HepG2 (cell line): ENCODE data around the gene NEDD4L. TPM values are rescaled to one million over a fixed set of nuclear protein-coding genes. Genes with fewer than 3 reads are reported as not detected.

ENCODE experiments used
- ATAC-seq: fragments of 200-7000 bp; cut with Tn5 transposase; 3 replicates; pipeline ENCODE4 v1.9.1; 2020; ENCODE audit warnings: mild to moderate bottlenecking, moderate library complexity
- BruUV-seq: library from RNA; stranded (reverse); fragments of 400-500 nt; replicated peaks from 2 replicates; lab custom pipeline; 2021; lab: Mats Ljungman, UMichigan
- CTCF ChIA-PET: fragments of 300-600 bp; formaldehyde crosslinking; extraction: SDS; loops from one replicate; lab custom pipeline; 2021; ENCODE audit warnings: low total read pairs, inconsistent platforms, low intra/inter-chr PET ratio; lab: Yijun Ruan, JAX
- POLR2A ChIA-PET: fragments of 350-600 bp; sonication (Branson Sonifier 250); formaldehyde crosslinking; loops from one replicate; lab custom pipeline; 2020; ENCODE audit warnings: antibody characterized with exemption, inconsistent platforms; lab: Yijun Ruan, JAX
- DNase-seq: peaks from one replicate; pipeline ENCODE4 v3.0.0-alpha.2; 2015; ENCODE audit warnings: low spot score
- FAIRE-seq: peaks from 3 replicates; lab custom pipeline; 2011; peaks lifted over from hg19 to GRCh38; lab: Jason Lieb, UNC
- H2AFZ ChIP-seq: one replicate; pipeline ENCODE4 v1.6.1; 2011; ENCODE audit warnings: low read length, inconsistent platforms
- H3K27ac ChIP-seq: fragments of 300-600 bp; 3 replicates; pipeline ENCODE4 v1.8.0; 2011; ENCODE audit warnings: mixed run types, mild to moderate bottlenecking, mixed read lengths, low read length, inconsistent platforms; ENCODE audit not compliant: insufficient read depth; ENCODE audit errors: extremely low read length
- H3K27me3 ChIP-seq, 2 experiments: fragments of 200-600 bp in 1 of 2; 2 replicates in 1 of 2; 3 replicates in 1 of 2; pipeline versions ENCODE4 v1.6.0 to v1.8.0; 2011; ENCODE audit warnings: low read length in 2 of 2, mild to moderate bottlenecking in 2 of 2, moderate library complexity in 2 of 2, inconsistent platforms in 1 of 2; ENCODE audit not compliant: insufficient read depth in 2 of 2, control insufficient read depth in 1 of 2
- H3K36me3 ChIP-seq, 2 experiments: fragments of 200-600 bp in 1 of 2; replicated peaks in 1 of 2; 2 replicates in 1 of 2; 3 replicates in 1 of 2; pipeline versions ENCODE4 v1.5.1 to v1.8.0; 2011; ENCODE audit warnings: low read length in 2 of 2, inconsistent platforms in 1 of 2; ENCODE audit not compliant: insufficient read depth in 2 of 2, control insufficient read depth in 1 of 2
- H3K4me1 ChIP-seq: 2 replicates; pipeline ENCODE4 v1.5.1; 2012; ENCODE audit warnings: low read length, inconsistent platforms; ENCODE audit not compliant: insufficient read depth
- H3K4me2 ChIP-seq: 2 replicates; pipeline ENCODE4 v1.6.0; 2011; ENCODE audit warnings: low read depth, low read length, inconsistent platforms
- H3K4me3 ChIP-seq, 3 experiments: fragments of 200-600 bp in 1 of 3; sonication (generic), shearing (Covaris generic) in 1 of 3; replicated peaks in 1 of 3; 2 replicates each; pipeline ENCODE4 v1.5.1; 2011 to 2016; ENCODE audit warnings: low read length in 3 of 3, inconsistent platforms in 2 of 3, low read depth in 2 of 3, mild to moderate bottlenecking in 2 of 3, control low read depth in 1 of 3, mixed read lengths in 1 of 3; ENCODE audit not compliant: insufficient read depth in 1 of 3
- H3K79me2 ChIP-seq: one replicate; pipeline ENCODE4 v1.6.1; 2011; ENCODE audit warnings: low read length, inconsistent platforms; ENCODE audit not compliant: insufficient read depth
- H3K9ac ChIP-seq: 2 replicates; pipeline ENCODE4 v1.6.0; 2011; ENCODE audit warnings: mild to moderate bottlenecking, low read depth, low read length, inconsistent platforms; ENCODE audit not compliant: insufficient read depth
- H3K9me3 ChIP-seq: 2 replicates; pipeline ENCODE4 v1.5.1; 2012; ENCODE audit warnings: mild to moderate bottlenecking, low read length
- H4K20me1 ChIP-seq: 2 replicates; pipeline ENCODE4 v1.6.0; 2011; ENCODE audit warnings: inconsistent platforms, mild to moderate bottlenecking, low read length, moderate library complexity; ENCODE audit not compliant: insufficient read depth
- HOXA3 ChIP-seq: sonication (generic); formaldehyde crosslinking; IDR thresholded peaks from 2 replicates; pipeline ENCODE4 v1.5.0; 2020; ENCODE audit warnings: missing genetic modification reagents
- TAF15 ChIP-seq: fragments of 200-400 bp; formaldehyde crosslinking; IDR thresholded peaks from one replicate; pipeline ENCODE4 v1.6.1; 2018; ENCODE audit warnings: mild to moderate bottlenecking, low read depth, low read length; ENCODE audit not compliant: poor library complexity, severe bottlenecking
- ZFP36L1 ChIP-seq: sonication (generic); formaldehyde crosslinking; IDR thresholded peaks from 2 replicates; pipeline ENCODE4 v1.8.0; 2022; ENCODE audit warnings: mild to moderate bottlenecking, missing genetic modification reagents, moderate library complexity
- ZKSCAN8 ChIP-seq: IDR thresholded peaks from 2 replicates; pipeline ENCODE4 v1.6.1; 2016; ENCODE audit warnings: borderline replicate concordance, missing genetic modification reagents, missing compliant biosample characterization
- ZNF772 ChIP-seq: sonication (generic); formaldehyde crosslinking; IDR thresholded peaks from 2 replicates; pipeline ENCODE4 v1.5.0; 2020; ENCODE audit warnings: mild to moderate bottlenecking, missing genetic modification reagents
- WGBS: methylation state at CpG from one replicate; pipeline ENCODE4 v1.1.6; 2017; ENCODE audit warnings: low lambda C conversion rate; 5-methylcytosine and 5-hydroxymethylcytosine counted together
- in situ Hi-C: cut with HindIII; loops from 2 replicates; pipeline ENCODE4 v1.10.0; 2017; ENCODE audit warnings: low pct_unique_long_range_greater_than_20kb; ENCODE audit not compliant: extremely low pct_ligation_motif_present
- intact Hi-C: fragments of 100-400 bp; cut with micrococcal nuclease; formaldehyde crosslinking; loops from one replicate; pipeline ENCODE4 v1.10.0; 2022; ENCODE audit not compliant: unreplicated experiment
- polyA plus RNA-seq, 8 experiments: library from polyadenylated mRNA; depleted of rRNA in 3 of 8; stranded (reverse) in 7 of 8; unstranded in 1 of 8; fragments of >200 nt; fragmentation: Illumina TruSeq in 4 of 8; extraction: Trizol in 4 of 8; gene quantifications; 2 replicates each; pipeline versions ENCODE4 v1.2.1 to v1.2.3, GENCODE V29; 2011 to 2016; ENCODE audit warnings: low read depth in 4 of 8, missing spikeins in 1 of 8, mixed read lengths in 1 of 8; ENCODE audit not compliant: insufficient read depth in 1 of 8
- total RNA-seq, 5 experiments: library from RNA; depleted of rRNA; stranded (reverse); fragments of >200 nt; fragmentation: Illumina TruSeq; extraction: Trizol; gene quantifications; 2 replicates each; pipeline ENCODE4 v1.2.3, GENCODE V29; 2016; ENCODE audit warnings: low read depth in 1 of 5
- TF ChIP-seq, protein P1 (sequence below): sonication (generic); formaldehyde crosslinking; IDR thresholded peaks from 2 replicates; pipeline ENCODE4 v1.5.0; 2020; ENCODE audit warnings: mild to moderate bottlenecking, missing genetic modification reagents
- TF ChIP-seq, protein P2 (sequence below): sonication (generic); formaldehyde crosslinking; conservative IDR thresholded peaks from 2 replicates; pipeline ENCODE4 v1.5.0; 2020; ENCODE audit warnings: missing genetic modification reagents

NEDD4L gene
- total and polyA plus RNA-seq, 2 of the 13 experiments (the other 11 are each of a cell fraction or from before 2014, with no cell fraction given) = 168 to 390 TPM

DNA sequence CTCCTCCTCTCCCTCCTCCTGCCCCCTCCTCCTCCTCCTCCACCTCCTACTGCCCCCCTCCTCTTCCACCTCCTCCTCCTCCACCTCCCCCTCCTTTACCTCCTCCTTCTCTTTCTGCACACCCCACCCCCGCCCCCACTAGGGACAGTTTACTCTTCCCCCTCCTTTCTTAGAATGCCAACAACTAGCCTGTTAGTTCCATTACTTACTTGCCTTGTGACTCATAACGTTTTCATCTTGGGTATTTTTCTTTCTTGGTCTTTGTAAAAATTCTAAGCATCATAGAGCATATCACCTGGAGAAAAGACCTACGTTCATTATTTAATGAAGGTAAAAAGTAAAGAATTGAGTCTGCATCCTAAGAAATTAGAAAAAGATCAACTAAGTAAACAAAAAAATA lies 165.3 kb downstream of the NEDD4L start:
- H3K36me3 ChIP-seq = no peaks in the 10 kb centered on the region
- no peak overlapping the region for H3K4me2 ChIP-seq
- H3K4me1 ChIP-seq = peaks cover 18% of the 10 kb centered on the region
- ChIA-PET POLR2A (no interaction called here), CTCF (no interaction called here)
- intact Hi-C loops = no loop called here
- no peaks in the 10 kb centered on the region for H3K9me3 ChIP-seq
- H3K9ac ChIP-seq = no peak overlapping the region
- ATAC-seq (no peak), DNase-seq (no peak), FAIRE-seq (no peak)
- no peaks in the 10 kb centered on the region for H3K79me2 ChIP-seq
- WGBS = 84% methylated on average over 3 of the region's 3 CpGs
- in situ Hi-C loops = no loop called here
- BruUV-seq = no TSS peak
- no peak overlapping the region for H3K4me3 ChIP-seq
- no peaks in the 10 kb centered on the region for H3K27me3 ChIP-seq
- H2AFZ ChIP-seq = no peak overlapping the region
- H3K27ac ChIP-seq = no peak overlapping the region
- H4K20me1 ChIP-seq = no peaks in the 10 kb centered on the region
- TF ChIP-seq, protein P1, sequence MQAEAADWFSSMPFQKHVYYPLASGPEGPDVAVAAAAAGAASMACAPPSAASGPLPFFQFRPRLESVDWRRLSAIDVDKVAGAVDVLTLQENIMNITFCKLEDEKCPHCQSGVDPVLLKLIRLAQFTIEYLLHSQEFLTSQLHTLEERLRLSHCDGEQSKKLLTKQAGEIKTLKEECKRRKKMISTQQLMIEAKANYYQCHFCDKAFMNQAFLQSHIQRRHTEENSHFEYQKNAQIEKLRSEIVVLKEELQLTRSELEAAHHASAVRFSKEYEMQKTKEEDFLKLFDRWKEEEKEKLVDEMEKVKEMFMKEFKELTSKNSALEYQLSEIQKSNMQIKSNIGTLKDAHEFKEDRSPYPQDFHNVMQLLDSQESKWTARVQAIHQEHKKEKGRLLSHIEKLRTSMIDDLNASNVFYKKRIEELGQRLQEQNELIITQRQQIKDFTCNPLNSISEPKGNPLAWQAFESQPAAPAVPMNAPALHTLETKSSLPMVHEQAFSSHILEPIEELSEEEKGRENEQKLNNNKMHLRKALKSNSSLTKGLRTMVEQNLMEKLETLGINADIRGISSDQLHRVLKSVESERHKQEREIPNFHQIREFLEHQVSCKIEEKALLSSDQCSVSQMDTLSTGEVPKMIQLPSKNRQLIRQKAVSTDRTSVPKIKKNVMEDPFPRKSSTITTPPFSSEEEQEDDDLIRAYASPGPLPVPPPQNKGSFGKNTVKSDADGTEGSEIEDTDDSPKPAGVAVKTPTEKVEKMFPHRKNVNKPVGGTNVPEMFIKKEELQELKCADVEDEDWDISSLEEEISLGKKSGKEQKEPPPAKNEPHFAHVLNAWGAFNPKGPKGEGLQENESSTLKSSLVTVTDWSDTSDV (CRISPR knock-in tag) = no peak
- no peak for TF ChIP-seq ZFP36L1 (CRISPR knock-in tag)
- no peak for TF ChIP-seq HOXA3 (CRISPR knock-in tag)
- TF ChIP-seq, protein P2, sequence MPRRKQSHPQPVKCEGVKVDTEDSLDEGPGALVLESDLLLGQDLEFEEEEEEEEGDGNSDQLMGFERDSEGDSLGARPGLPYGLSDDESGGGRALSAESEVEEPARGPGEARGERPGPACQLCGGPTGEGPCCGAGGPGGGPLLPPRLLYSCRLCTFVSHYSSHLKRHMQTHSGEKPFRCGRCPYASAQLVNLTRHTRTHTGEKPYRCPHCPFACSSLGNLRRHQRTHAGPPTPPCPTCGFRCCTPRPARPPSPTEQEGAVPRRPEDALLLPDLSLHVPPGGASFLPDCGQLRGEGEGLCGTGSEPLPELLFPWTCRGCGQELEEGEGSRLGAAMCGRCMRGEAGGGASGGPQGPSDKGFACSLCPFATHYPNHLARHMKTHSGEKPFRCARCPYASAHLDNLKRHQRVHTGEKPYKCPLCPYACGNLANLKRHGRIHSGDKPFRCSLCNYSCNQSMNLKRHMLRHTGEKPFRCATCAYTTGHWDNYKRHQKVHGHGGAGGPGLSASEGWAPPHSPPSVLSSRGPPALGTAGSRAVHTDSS (CRISPR knock-in tag) = no peak
- no peak for TF ChIP-seq TAF15
- TF ChIP-seq ZNF772 = no peak
- no peak for TF ChIP-seq ZKSCAN8
- TF ChIP-seq, all 625 proteins: peak for 0
